ENCODE measurements around the gene ZNF680. TPM values are rescaled to one million over a fixed set of nuclear protein-coding genes. Genes with fewer than 3 reads are reported as not detected.

The ZNF680 gene
- 10 to 100 TPM in 2 of 4 donors, 1 to 10 TPM in 2; 6.1 to 16.2 (median 10.1) TPM for total RNA-seq

GRCh38 chr7:64562626-64563278 is at the start of gene ZNF680:
Gene ZNF680, minus strand, starts transcription at chr7:64563071. Its CDS starts 117 bp downstream, at chr7:64562954.
- Histone ChIP-seq H3K4me1 (peaks cover 26 to 51% (median 47%) of the 10 kb centered on the region in 4 donors), H3K27ac (replicated peaks in 1 of 4) (peak within 1 kb of the TSS; percentile 80 to 93 (median 86)), H3K36me3 (no peaks in the 10 kb centered on the region), H3K9me3 (no peaks in the 10 kb centered on the region), H3K4me3 (peak within 1 kb of the TSS; percentile 76 to 87 (median 81)), H3K27me3 (no peaks in the 10 kb centered on the region)
- intact Hi-C loops (cut with DNase I): loop anchor here (5.0 to 10.0 kb wide), 2 partner anchors 105 to 248 kb away; partner anchors contain the start of genes ZNF107 and ZNF736
- peak; percentile 14 for TF ChIP-seq POLR2A (IDR thresholded peaks at IDR 0.05; ENCODE audit: low read depth)
- no peak for TF ChIP-seq EP300 (IDR thresholded peaks at IDR 0.05)
- TF ChIP-seq CTCF (IDR thresholded peaks at IDR 0.05): peak in 1 of 3 experiments; percentile 12
- TF ChIP-seq POLR2AphosphoS5 (IDR thresholded peaks at IDR 0.05): peak; percentile 81 to 89
- under 1% methylated on average over 28 of the region's 33 CpGs for WGBS
- peak; percentile 98 for DNase-seq (ENCODE audit: extremely low spot score)

- intact Hi-C loops (cut with DNase I): no loop called here
- no peak for DNase-seq (ENCODE audit: extremely low spot score)
- 76% methylated on average over 4 of the region's 4 CpGs for WGBS
Observed at GRCh38 chr7:64612452-64612851, 49.6 kb upstream of the ZNF680 start.

GRCh38 chr7:64611717-64612116 is 48.8 kb upstream of the ZNF680 start:
- no peak for TF ChIP-seq CTCF (IDR thresholded peaks at IDR 0.05)
- TF ChIP-seq POLR2AphosphoS5 (IDR thresholded peaks at IDR 0.05): no peak
- no peak for TF ChIP-seq POLR2A (IDR thresholded peaks at IDR 0.05; ENCODE audit: low read depth)
- no peak for TF ChIP-seq EP300 (IDR thresholded peaks at IDR 0.05)
- no peak for DNase-seq (ENCODE audit: extremely low spot score)
- H3K9me3 ChIP-seq: no peaks in the 10 kb centered on the region
- no peak overlapping the region for H3K4me3 ChIP-seq
- intact Hi-C loops (cut with DNase I): no loop called here
- no peaks in the 10 kb centered on the region for H3K27me3 ChIP-seq
- H3K27ac ChIP-seq (replicated peaks in 1 of 4): no peak overlapping the region
- no peaks in the 10 kb centered on the region for H3K36me3 ChIP-seq
- no peaks in the 10 kb centered on the region for H3K4me1 ChIP-seq
- 82% methylated on average over 1 of the region's 1 CpG for WGBS

More at GRCh38 chr7:64612452-64612851, 49.6 kb upstream of the ZNF680 start:
- H3K4me3 ChIP-seq: no peak overlapping the region
- no peaks in the 10 kb centered on the region for H3K9me3 ChIP-seq
- no peak overlapping the region for H3K27ac ChIP-seq (replicated peaks in 1 of 4)
- no peak for TF ChIP-seq POLR2AphosphoS5 (IDR thresholded peaks at IDR 0.05)
- no peak for TF ChIP-seq EP300 (IDR thresholded peaks at IDR 0.05)
- no peak for TF ChIP-seq CTCF (IDR thresholded peaks at IDR 0.05)
- no peak for TF ChIP-seq POLR2A (IDR thresholded peaks at IDR 0.05; ENCODE audit: low read depth)
- H3K4me1 ChIP-seq: no peaks in the 10 kb centered on the region
- H3K36me3 ChIP-seq: no peaks in the 10 kb centered on the region
- no peaks in the 10 kb centered on the region for H3K27me3 ChIP-seq

GRCh38 chr7:64610997-64611396 is 48.1 kb upstream of the ZNF680 start:
- H3K27ac ChIP-seq (replicated peaks in 1 of 4): no peak overlapping the region
- no peaks in the 10 kb centered on the region for H3K4me1 ChIP-seq
- no peaks in the 10 kb centered on the region for H3K27me3 ChIP-seq
- H3K36me3 ChIP-seq: no peaks in the 10 kb centered on the region
- no peaks in the 10 kb centered on the region for H3K9me3 ChIP-seq
- intact Hi-C loops (cut with DNase I): no loop called here
- H3K4me3 ChIP-seq: no peak overlapping the region
- peak; percentile 90 for DNase-seq (ENCODE audit: extremely low spot score)
- TF ChIP-seq POLR2AphosphoS5 (IDR thresholded peaks at IDR 0.05) (no peak), POLR2A (IDR thresholded peaks at IDR 0.05; ENCODE audit: low read depth) (no peak), CTCF (IDR thresholded peaks at IDR 0.05) (no peak), EP300 (IDR thresholded peaks at IDR 0.05) (no peak)
- WGBS: 93% methylated on average over 4 of the region's 4 CpGs
